Fibroblast of the aortic adventitia (primary cell): Measurements from ENCODE around the gene RAX. TPM values are rescaled to one million over a fixed set of nuclear protein-coding genes. Genes with fewer than 3 reads are reported as not detected.

ENCODE experiments used
- DNase-seq: peaks from one replicate; pipeline ENCODE4 v3.0.0-alpha.2; 2010; ENCODE audit warnings: low read depth
- H3K4me3 ChIP-seq: 2 replicates; pipeline ENCODE4 v1.5.1; 2011; ENCODE audit warnings: low read depth, mild to moderate bottlenecking, control low read depth, low read length, moderate library complexity
- total RNA-seq: library from RNA; depleted of rRNA; stranded (reverse); fragments of >200 nt; gene quantifications from 2 replicates; pipeline ENCODE4 v1.2.3, GENCODE V29; 2012; ENCODE audit warnings: low replicate concordance
- TF ChIP-seq, protein P1 (sequence below): IDR thresholded peaks from 2 replicates; pipeline ENCODE4 v1.5.1; 2011; ENCODE audit warnings: mild to moderate bottlenecking, low read length, control low read depth, inconsistent platforms; ENCODE audit not compliant: insufficient read depth

The RAX gene
- total RNA-seq, 1 donor: not detected

DNA sequence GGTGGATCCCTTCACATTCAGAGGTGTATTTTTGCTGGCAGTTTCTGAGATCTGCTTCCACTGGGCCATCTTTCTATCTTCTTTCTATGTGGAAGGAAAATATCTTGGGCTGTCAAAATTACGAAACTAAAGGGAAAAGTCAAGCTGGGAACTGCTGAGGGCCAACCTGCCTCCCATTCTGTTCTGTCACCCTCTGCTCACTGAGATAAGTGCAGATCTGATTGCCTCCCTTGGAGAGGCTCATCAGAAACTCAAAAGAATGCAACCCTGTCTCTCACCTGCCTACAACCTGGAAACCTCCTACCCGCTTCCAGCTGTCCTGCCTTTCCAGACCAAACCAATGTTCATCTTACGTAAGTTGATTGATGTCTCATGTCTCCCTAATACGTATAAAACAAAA lies 26.5 kb downstream of the RAX start:
- no peak overlapping the region for H3K4me3 ChIP-seq
- TF ChIP-seq, protein P1, sequence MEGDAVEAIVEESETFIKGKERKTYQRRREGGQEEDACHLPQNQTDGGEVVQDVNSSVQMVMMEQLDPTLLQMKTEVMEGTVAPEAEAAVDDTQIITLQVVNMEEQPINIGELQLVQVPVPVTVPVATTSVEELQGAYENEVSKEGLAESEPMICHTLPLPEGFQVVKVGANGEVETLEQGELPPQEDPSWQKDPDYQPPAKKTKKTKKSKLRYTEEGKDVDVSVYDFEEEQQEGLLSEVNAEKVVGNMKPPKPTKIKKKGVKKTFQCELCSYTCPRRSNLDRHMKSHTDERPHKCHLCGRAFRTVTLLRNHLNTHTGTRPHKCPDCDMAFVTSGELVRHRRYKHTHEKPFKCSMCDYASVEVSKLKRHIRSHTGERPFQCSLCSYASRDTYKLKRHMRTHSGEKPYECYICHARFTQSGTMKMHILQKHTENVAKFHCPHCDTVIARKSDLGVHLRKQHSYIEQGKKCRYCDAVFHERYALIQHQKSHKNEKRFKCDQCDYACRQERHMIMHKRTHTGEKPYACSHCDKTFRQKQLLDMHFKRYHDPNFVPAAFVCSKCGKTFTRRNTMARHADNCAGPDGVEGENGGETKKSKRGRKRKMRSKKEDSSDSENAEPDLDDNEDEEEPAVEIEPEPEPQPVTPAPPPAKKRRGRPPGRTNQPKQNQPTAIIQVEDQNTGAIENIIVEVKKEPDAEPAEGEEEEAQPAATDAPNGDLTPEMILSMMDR: no peak
- no peak for DNase-seq

DNA sequence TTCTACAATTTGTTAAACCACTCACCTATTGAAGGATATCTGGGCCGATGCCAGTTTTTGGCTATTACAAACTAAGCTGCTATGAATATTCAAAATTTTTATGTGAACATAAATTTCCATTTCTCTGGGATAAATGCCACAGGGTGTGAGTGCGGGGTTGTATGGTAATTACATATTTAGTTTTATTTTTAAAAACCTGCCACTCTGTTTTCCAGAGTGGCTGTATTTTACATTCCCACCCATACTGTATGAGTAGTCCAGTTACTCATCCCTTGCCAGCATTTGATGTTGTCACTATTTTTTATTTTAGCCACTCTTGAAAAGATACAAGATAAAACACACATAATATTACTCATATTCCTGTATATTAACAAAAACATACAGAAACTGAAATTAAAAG lies 30.3 kb downstream of the RAX start:
- TF ChIP-seq, protein P1: no peak

DNA sequence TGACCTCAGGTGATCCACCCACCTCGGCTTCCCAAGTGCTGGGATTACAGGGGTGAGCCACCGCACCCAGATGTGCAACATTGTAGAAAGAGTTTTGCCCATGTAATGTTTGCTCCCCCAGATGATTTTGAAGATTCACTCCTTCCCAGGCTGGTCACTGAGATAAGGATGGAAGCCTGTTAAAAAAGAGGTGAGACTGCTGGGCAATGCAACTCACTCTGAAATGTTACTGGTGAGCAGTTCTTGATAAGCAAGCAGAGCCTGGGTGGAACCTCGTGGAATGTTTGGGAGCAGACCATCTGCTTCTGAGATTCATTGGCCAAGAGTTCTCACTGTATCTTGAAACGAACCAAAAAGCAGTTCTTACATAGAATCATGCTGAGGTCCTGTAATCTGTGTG lies 33.6 kb downstream of the RAX start:
- no peak overlapping the region for H3K4me3 ChIP-seq
- DNase-seq: no peak
- TF ChIP-seq, protein P1: no peak

More for the DNA sequence above, 30.3 kb downstream of the RAX start:
- no peak for DNase-seq
- H3K4me3 ChIP-seq: no peak overlapping the region

DNA sequence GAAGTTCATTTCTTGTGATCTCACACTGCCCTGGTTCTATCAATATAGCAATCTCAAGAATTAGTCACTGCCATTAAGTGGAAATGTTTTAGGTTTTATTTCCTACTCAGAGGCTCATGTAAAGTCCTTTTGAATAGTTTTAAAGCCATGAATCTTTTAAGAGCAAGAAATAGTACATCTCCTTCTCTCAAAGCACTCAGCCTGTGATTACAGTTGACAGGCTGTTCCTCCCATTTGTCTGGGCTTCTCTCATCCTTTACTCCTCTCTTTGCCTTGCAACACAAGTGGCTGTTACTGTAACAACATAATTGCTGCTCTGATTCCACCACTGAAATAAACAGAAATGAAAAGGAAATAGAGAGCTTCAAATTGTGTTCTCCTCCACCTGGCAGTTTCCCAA lies 34.9 kb downstream of the RAX start:
- DNase-seq: no peak
- TF ChIP-seq, protein P1: no peak
- H3K4me3 ChIP-seq: no peak overlapping the region

DNA sequence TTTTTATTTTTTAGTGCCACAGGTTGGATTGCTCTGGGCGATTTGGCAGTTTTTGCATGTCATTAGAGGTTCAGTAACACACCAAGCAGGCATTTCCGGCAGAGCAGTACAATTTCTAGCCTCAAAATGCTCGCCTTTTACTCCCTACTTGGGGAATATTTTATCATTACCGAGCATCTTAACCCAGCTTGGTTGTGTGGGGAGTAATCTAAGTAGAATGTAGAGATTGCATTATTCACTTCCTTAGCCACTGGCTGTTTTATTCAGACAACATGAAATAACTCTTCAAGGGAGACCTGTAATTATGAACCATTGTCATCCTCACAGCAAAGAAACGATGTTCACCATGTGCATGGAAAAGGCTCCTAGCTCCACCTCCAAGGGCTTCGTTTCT lies 40.2 kb downstream of the RAX start:
- TF ChIP-seq, protein P1: no peak
- H3K4me3 ChIP-seq: no peak overlapping the region
- DNase-seq: peak; percentile 16

DNA sequence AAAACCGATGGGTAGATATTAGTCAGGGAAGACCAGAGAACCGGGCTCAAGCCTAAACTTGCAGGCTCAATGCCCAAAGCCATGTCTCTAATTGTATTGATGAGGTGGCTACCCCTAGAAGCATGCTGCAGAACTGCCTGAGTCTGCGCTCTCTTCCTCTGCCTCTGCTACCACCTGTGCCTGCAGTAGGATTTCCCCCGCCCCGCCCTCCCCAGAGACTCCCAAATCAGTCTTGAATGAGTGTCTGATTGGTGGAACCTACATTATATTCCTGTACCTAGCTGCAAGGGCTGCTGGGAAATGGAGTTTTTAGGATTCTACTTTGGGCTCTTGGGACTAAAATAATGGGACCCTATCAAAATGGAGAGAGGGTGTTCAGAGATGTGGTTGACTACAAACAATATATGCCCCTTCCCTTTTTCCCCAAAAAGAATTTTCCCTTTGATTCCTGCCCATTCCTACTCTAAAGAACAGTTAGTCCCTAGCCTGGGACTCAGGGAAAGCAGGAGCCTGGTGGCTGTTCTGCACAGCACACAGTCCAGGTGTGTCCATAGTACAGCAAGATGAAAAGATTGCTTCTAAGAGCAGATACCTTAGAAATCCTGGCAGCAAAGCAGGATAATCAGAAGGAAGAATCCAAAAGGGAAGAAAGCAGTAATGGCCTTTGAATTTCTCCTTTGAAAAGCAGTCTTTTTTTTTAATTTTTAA lies 40.8 kb downstream of the RAX start:
- DNase-seq: no peak
- no peak overlapping the region for H3K4me3 ChIP-seq
- TF ChIP-seq, protein P1: no peak

DNA sequence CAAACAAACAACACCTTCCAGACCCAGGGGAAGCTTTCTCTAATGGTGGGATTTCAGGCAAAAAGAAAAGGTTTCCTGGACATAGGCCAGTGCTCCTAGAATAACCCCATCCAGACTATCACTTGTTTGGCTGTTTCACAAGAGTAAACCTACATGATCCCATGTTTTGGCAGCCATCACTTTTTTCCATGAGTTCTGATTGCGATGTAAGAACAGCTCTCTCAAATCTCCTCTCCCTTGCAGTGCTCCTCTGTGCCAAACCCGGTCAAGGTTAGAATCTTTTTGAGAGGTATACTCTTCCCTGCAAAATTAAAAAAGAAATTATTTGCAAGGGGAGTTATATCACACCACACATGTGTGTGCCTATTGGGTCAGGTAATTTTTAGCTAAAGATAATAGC lies 41.4 kb downstream of the RAX start:
- TF ChIP-seq, protein P1: no peak
- DNase-seq: no peak

More for the DNA sequence above, 41.4 kb downstream of the RAX start:
- no peak overlapping the region for H3K4me3 ChIP-seq
